ENCODE data around the gene PIN1. TPM values are rescaled to one million over a fixed set of nuclear protein-coding genes. Genes with fewer than 3 reads are reported as not detected.

The PIN1 gene
- total and polyA plus RNA-seq, 2 of the 13 experiments (the other 11 are each of a cell fraction or from before 2014, with no cell fraction given) = 31.9 to 72.0 TPM

- TF ChIP-seq GLMP (CRISPR knock-in tag; IDR thresholded peaks at IDR 0.05; ENCODE audit: borderline replicate concordance) = no peak
- TF ChIP-seq SIN3A (IDR thresholded peaks at IDR 0.05; ENCODE audit: borderline replicate concordance, low read depth, low read length) = no peak
- no peak for TF ChIP-seq HMGXB3 (CRISPR knock-in tag; IDR thresholded peaks at IDR 0.05; ENCODE audit: borderline replicate concordance)
- no peak for TF ChIP-seq SAFB2 (CRISPR knock-in tag; IDR thresholded peaks at IDR 0.05; ENCODE audit: borderline replicate concordance, low read depth)
These were observed 28.3 kb upstream of the PIN1 start (continued) for GRCh38 chr19:9806803-9807202.

- Histone ChIP-seq H3K4me1 (ENCODE audit: insufficient read depth, low read length) (no peaks in the 10 kb centered on the region), H3K9ac (ENCODE audit: insufficient read depth, low read depth, low read length) (no peak overlapping the region), H4K20me1 (ENCODE audit: insufficient read depth, low read length) (no peaks in the 10 kb centered on the region), H3K4me3 (replicated peaks in 1 of 3; ENCODE audit: insufficient read depth in 1 of 3, low read depth in 2 of 3, low read length in 3 of 3) (no peak overlapping the region), H3K9me3 (ENCODE audit: low read length) (no peaks in the 10 kb centered on the region), H2AFZ (ENCODE audit: low read length) (no peak overlapping the region), H3K27ac (ENCODE audit: extremely low read length, insufficient read depth, low read length) (no peak overlapping the region), H3K4me2 (ENCODE audit: low read depth, low read length) (no peak overlapping the region), H3K79me2 (ENCODE audit: insufficient read depth, low read length) (peaks cover 3% of the 10 kb centered on the region), H3K36me3 (replicated peaks in 1 of 2; ENCODE audit: control insufficient read depth in 1 of 2, insufficient read depth in 2 of 2, low read length in 2 of 2) (peaks cover 12 to 28% of the 10 kb centered on the region in 2 experiments), H3K27me3 (ENCODE audit: control insufficient read depth in 1 of 2, insufficient read depth in 2 of 2, low read length in 2 of 2) (no peaks in the 10 kb centered on the region)
- POLR2A ChIA-PET = interaction anchor here (1.4 kb wide), 1 partner anchor 10 kb away, joined by 3 read pairs; the partner anchor contains the start of gene FBXL12
- 94% methylated on average over 8 of the region's 11 CpGs for WGBS (ENCODE audit: low lambda C conversion rate)
- no peak for FAIRE-seq
- intact Hi-C loops (cut with micrococcal nuclease; ENCODE audit: unreplicated experiment) (no loop called here), in situ Hi-C loops (cut with HindIII; ENCODE audit: extremely low pct_ligation_motif_present, low pct_unique_long_range_greater_than_20kb) (no loop called here)
- no TSS peak for BruUV-seq (replicated peaks)
- DNase-seq (ENCODE audit: low spot score) = no peak
- ATAC-seq = no peak; the same call in 2 of the 3 replicates
- CTCF ChIA-PET (ENCODE audit: low intra/inter-chr PET ratio, low total read pairs) = no interaction called here
- TF ChIP-seq ZSCAN25 (CRISPR knock-in tag; IDR thresholded peaks at IDR 0.05) (no peak), TBL1XR1 (IDR thresholded peaks at IDR 0.05; ENCODE audit: borderline replicate concordance, low read length, partially characterized antibody) (no peak), ZNF678 (CRISPR knock-in tag; IDR thresholded peaks at IDR 0.05) (no peak), CHD2 (IDR thresholded peaks at IDR 0.05; ENCODE audit: low read depth, low read length) (no peak), EZH2 (conservative IDR thresholded peaks at IDR 0.05; ENCODE audit: low read depth, low read length) (no peak), NFKB2 (CRISPR knock-in tag; IDR thresholded peaks at IDR 0.05; ENCODE audit: borderline replicate concordance) (no peak), SMARCC2 (IDR thresholded peaks at IDR 0.05) (no peak), DMTF1 (CRISPR knock-in tag; IDR thresholded peaks at IDR 0.05) (no peak), RELA (CRISPR knock-in tag; IDR thresholded peaks at IDR 0.05) (no peak)
These were observed 26.0 kb upstream of the PIN1 start for GRCh38 chr19:9808855-9809824.
